GM19099 (cell line): ENCODE results near the gene PTBP1.

Experiments used
- POLR2A ChIP-seq: IDR thresholded peaks from 3 replicates; pipeline ENCODE4 v1.6.1; 2011; ENCODE audit warnings: low read depth; ENCODE audit not compliant: insufficient read length; ENCODE audit errors: extremely low read depth

Gene PTBP1

GRCh38 chr19:788983-789700, 8.1 kb upstream of the PTBP1 start:
- TF ChIP-seq POLR2A: no peak

- TF ChIP-seq POLR2A: no peak
Observed at GRCh38 chr19:789701-790060, 7.6 kb upstream of the PTBP1 start.

DNA sequence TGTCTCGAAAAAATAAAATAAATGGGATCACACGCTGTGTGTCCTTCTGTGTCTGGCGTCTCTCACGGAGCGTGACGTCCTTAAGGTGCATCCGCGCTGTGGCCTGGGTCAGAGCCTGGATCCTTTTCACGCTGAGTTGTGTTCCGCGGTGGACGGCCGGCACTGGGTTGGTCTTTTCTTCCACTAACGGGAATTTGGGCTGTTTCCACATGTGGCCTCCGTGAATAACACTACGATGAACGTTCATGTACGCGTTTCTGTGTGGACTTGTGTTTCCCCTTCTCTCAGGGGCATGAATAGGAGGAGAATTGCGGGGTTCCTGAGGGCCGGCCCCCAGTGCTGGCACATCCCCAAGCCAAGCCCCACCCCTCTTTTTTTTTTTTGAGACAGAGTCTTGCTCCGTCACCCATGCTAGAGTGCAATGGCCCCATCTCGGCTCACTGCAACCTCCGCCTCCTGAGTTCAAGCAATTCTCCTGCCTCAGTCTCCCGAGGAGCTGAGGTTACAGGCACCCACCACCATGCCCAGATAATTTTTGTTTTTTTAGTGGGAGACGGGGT, 6.2 kb upstream of the PTBP1 start:
- TF ChIP-seq POLR2A: no peak

- no peak for TF ChIP-seq POLR2A
Observed at GRCh38 chr19:791567-792305, 5.5 kb upstream of the PTBP1 start.

DNA sequence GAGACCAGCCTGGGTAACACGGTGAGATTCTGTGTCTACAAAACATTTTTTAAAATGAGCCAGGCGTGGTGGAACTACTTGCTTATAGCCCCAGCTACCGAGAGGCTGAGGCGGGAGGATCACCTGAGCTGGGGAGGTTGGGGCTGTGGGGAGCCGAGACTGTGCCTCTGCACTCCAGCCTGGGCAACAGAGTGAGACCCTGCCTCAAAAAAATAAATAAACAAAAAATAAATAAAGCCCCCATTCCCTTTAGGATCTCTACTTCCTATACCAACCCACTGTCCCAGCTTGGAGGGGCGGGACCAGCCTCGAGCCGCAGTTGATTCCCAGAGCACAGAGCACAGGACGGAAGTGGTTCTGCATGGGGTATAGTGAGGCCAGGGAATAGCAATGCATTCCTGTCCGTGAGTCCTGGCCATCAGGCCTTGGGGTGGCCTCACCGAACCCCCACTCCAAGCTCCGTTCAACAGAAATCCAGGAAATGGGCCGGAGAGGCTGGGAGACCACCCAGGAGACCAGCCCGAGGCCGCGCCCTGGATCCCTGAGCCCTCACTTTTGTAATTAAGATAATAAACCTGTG, 4.9 kb upstream of the PTBP1 start:
- TF ChIP-seq POLR2A: no peak

- no peak for TF ChIP-seq POLR2A
Observed at GRCh38 chr19:793806-794205, 3.4 kb upstream of the PTBP1 start.

GRCh38 chr19:795073-795611, 2.1 kb upstream of the PTBP1 start:
- TF ChIP-seq POLR2A: no peak

DNA sequence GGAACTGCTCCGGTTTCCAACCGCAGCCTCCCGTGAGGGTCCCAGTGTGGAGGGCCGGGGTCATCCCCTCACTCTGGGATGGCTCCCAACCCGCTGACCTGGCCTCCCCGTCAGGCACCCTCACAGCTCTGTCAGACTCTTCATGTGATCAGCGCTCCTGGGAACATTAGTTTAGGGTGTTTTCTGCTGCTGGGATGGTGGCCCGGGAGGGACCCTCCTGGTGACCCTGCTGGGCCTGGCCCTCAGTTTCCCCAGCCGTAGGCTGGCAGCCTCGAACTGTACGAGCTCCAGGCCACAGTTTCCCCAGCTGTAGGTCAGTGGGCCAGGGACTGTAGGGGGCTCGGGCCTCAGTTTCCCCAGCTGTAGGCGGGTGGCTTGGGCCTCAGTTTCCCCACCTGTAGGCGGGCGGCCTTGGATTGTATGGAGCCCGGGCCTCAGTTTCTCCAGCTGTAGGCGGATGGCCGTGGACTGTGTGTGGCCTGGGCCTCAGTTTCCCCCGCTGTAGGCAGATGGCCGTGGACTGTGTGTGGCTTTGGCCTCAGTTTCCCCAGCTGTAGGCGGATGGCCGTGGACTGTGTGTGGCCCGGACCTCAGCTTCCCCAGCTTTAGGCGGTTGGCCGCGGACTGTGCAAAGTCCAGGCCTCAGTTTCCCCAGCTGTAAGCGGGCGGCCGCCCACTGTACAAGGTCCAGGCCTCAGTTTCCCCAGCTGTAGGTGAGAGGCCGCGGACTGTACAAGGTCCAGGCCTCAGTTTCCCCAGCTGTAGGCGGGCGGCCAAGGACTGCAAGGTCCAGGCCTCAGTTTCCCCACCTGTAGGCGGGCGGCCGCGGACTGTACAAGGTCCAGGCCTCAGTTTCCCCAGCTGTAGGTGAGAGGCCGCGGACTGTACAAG, 1.3 kb upstream of the PTBP1 start:
- TF ChIP-seq POLR2A: no peak

- no peak for TF ChIP-seq POLR2A
Observed at GRCh38 chr19:797528-798414, 519 bp downstream of the PTBP1 start.

GRCh38 chr19:798415-799075, 1.3 kb downstream of the PTBP1 start:
- peak; percentile 38 for TF ChIP-seq POLR2A

- no peak for TF ChIP-seq POLR2A
Observed at GRCh38 chr19:799076-799881, 2.0 kb downstream of the PTBP1 start.

DNA sequence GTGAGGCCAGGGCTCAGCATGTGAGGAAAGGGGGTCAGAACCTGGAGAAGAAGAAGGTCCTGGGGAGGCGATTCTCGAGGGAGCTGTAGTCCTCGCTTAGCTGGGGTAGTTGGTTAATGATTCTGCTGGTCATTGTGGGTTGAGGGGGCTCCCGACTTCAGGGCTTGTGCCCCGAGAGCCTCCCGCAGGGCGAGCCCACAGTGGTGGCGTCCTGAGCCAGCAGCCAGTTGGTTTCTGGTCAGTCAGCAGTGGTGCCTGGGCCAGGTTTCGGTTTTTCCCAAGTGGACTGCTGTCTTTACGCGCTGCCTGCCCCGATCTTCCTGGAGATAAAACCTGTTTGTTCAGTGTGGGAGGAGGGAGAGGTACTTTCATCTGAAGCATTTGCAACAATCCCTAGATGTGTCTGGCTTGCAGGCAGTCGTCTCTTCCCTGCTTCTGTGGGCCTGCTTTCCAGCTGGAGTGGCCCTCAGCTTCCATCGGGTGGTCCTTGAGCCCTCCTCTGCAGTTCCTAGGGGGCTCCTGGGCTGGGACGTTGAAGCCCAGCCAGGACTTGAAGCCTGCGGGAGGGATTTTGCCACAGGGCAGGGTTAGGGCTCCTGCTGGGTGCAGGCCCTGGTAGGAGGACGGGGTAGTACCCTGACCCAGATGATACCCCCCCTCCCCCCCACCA, 3.2 kb downstream of the PTBP1 start:
- peak; percentile 25 for TF ChIP-seq POLR2A
